ENCODE data around the gene P2RY12.

DNA sequence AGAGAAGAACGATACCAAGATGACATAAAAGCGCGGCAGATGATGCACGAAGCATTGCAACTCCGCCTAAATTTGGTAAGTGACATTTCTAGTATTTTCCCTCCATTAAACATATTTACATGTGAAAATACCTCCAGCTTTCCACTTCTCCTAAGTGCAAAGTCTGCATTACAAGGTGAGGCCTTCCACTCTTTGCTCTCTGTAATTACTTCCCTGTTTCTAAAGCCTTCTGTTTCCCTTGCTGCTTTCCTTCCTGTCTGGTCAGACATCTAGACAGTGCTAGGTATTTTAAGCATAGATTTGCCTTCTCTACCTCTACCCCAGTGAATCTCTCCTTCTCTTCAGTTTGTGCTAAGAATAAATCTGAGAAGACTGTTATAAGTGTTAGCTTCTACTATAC lies 1.9 kb downstream of the P2RY12 start:
- TF ChIP-seq CTCF (IDR thresholded peaks at IDR 0.05) (no peak), ZFX (IDR thresholded peaks at IDR 0.05; ENCODE audit: borderline replicate concordance) (no peak)
